Liver (tissue), 3 donors: ENCODE measurements around the gene NDUFS6.

ENCODE experiments used
- CTCF ChIP-seq: fragments of 150-350 bp; IDR thresholded peaks from 2 replicates; pipeline ENCODE4 v1.5.1; 2017; ENCODE audit warnings: improper control_type of control experiment, low read depth, low read length; ENCODE audit not compliant: missing input control
- GABPA ChIP-seq, 2 donors: IDR thresholded peaks in 1 of 2; conservative IDR thresholded peaks in 1 of 2; 2 replicates each; pipeline ENCODE4 v1.6.1; 2016; ENCODE audit warnings: antibody characterized with exemption in 2 of 2, mild to moderate bottlenecking in 1 of 2, moderate library complexity in 1 of 2
- HNF4A ChIP-seq, 2 donors: conservative IDR thresholded peaks; 2 replicates each; pipeline ENCODE4 v1.6.1; 2016; ENCODE audit warnings: antibody characterized with exemption in 2 of 2, mild to moderate bottlenecking in 2 of 2
- JUND ChIP-seq, 2 donors: IDR thresholded peaks; 2 replicates each; pipeline ENCODE4 v1.6.1; 2016; ENCODE audit warnings: antibody characterized with exemption in 2 of 2
- MAX ChIP-seq: IDR thresholded peaks from 2 replicates; pipeline ENCODE4 v1.6.1; 2016; ENCODE audit warnings: antibody characterized with exemption
- RAD21 ChIP-seq, 2 donors: IDR thresholded peaks; 2 replicates each; pipeline ENCODE4 v1.6.1; 2016; ENCODE audit warnings: antibody characterized with exemption in 2 of 2, mild to moderate bottlenecking in 2 of 2
- REST ChIP-seq: IDR thresholded peaks from 2 replicates; pipeline ENCODE4 v1.6.1; 2016; ENCODE audit warnings: antibody characterized with exemption, mild to moderate bottlenecking
- RXRA ChIP-seq, 2 donors: IDR thresholded peaks; 2 replicates each; pipeline ENCODE4 v1.6.1; 2017 to 2018; ENCODE audit warnings: antibody characterized with exemption in 2 of 2, mild to moderate bottlenecking in 1 of 2
- SP1 ChIP-seq: IDR thresholded peaks from 2 replicates; pipeline ENCODE4 v1.6.1; 2018; ENCODE audit warnings: antibody characterized with exemption, mild to moderate bottlenecking
- TAF1 ChIP-seq: conservative IDR thresholded peaks from 2 replicates; pipeline ENCODE4 v1.6.1; 2016; ENCODE audit warnings: antibody characterized with exemption, mild to moderate bottlenecking
- YY1 ChIP-seq: IDR thresholded peaks from 2 replicates; pipeline ENCODE4 v1.6.1; 2016; ENCODE audit warnings: antibody characterized with exemption, mild to moderate bottlenecking
- TF ChIP-seq, protein P1 (sequence below): IDR thresholded peaks from 2 replicates; pipeline ENCODE4 v1.6.1; 2016; ENCODE audit warnings: antibody characterized with exemption
- TF ChIP-seq, protein P2 (sequence below): IDR thresholded peaks from 2 replicates; pipeline ENCODE4 v1.6.1; 2016; ENCODE audit warnings: antibody characterized with exemption
- donor health status: healthy.
- donor health status: healthy.

DNA sequence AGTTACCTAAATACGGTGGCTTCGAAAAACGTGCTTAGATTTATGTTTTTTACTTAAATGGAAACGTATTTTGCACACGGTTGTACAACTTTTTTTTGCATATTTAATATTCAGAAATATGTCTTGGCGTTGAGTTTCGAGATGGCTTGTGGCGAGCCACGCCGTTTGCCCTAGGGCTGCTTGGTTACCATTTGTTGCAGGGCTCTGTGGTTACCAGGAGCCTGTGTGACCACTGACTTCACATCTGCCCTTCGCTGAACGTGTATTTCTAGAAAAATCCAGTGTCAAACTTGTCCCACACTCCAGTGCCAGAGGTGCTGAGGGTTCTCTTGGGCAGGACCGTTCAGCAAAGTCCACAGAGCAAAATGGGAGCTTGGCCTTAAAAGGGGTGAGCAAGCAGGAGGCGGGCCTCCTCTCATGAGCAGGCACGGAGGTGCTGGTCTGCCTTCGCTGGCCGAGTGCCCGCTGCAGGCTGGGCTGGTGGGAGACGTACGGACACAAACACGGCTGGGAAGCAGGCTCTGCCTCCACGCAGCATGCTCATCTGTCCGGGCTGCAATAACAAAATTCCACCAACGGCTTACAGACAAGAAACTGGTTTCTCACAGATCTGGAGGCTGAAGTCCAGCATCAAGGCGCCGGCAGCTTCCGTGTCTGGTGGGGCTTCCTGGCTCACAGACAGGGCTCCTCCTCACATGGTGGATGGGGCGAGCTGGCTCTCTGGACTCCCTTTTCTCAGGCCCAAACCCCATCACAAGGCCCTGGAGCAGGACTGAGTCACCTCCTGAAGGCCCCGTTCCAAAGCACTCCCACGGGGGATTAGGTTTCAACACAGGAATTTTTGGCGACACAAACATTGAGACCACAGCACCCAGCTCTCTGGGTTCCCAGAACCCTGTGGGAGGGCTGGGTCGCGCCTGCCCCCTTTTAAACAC, 7.0 kb upstream of the NDUFS6 start:
- TF ChIP-seq, protein P1, sequence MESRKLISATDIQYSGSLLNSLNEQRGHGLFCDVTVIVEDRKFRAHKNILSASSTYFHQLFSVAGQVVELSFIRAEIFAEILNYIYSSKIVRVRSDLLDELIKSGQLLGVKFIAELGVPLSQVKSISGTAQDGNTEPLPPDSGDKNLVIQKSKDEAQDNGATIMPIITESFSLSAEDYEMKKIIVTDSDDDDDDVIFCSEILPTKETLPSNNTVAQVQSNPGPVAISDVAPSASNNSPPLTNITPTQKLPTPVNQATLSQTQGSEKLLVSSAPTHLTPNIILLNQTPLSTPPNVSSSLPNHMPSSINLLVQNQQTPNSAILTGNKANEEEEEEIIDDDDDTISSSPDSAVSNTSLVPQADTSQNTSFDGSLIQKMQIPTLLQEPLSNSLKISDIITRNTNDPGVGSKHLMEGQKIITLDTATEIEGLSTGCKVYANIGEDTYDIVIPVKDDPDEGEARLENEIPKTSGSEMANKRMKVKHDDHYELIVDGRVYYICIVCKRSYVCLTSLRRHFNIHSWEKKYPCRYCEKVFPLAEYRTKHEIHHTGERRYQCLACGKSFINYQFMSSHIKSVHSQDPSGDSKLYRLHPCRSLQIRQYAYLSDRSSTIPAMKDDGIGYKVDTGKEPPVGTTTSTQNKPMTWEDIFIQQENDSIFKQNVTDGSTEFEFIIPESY = no peak
- no peak for TF ChIP-seq YY1
- TF ChIP-seq CTCF = no peak
- no peak for TF ChIP-seq JUND (IDR thresholded peaks at IDR 0.05)
- TF ChIP-seq SP1 = no peak
- no peak for TF ChIP-seq REST
- no peak for TF ChIP-seq GABPA (IDR thresholded peaks at IDR 0.05 in 1 of 2, conservative IDR thresholded peaks at IDR 0.05 in 1 of 2)
- no peak for TF ChIP-seq MAX
- no peak for TF ChIP-seq RXRA (IDR thresholded peaks at IDR 0.05)
- no peak for TF ChIP-seq TAF1
- TF ChIP-seq, protein P2, sequence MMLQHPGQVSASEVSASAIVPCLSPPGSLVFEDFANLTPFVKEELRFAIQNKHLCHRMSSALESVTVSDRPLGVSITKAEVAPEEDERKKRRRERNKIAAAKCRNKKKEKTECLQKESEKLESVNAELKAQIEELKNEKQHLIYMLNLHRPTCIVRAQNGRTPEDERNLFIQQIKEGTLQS = no peak
- TF ChIP-seq HNF4A (conservative IDR thresholded peaks at IDR 0.05) = no peak
- no peak for TF ChIP-seq RAD21 (IDR thresholded peaks at IDR 0.05)
